H9 (cell line): ENCODE measurements around the gene SLC17A3. TPM values are rescaled to one million over a fixed set of nuclear protein-coding genes. Genes with fewer than 3 reads are reported as not detected.

Source experiments
- DNase-seq: peaks from one replicate; pipeline ENCODE4 v3.0.0-alpha.2; 2017
- H2AFZ ChIP-seq: one replicate; pipeline ENCODE4 v1.6.1; 2013; ENCODE audit warnings: mild to moderate bottlenecking, low read length, control low read depth, moderate library complexity
- H2AK5ac ChIP-seq: 2 replicates; pipeline ENCODE4 v1.6.1; 2013; ENCODE audit warnings: low read length, control low read depth, mixed read lengths; ENCODE audit not compliant: insufficient read length
- H2BK120ac ChIP-seq: one replicate; pipeline ENCODE4 v1.6.1; 2013; ENCODE audit warnings: low read depth, mild to moderate bottlenecking, low read length, control low read depth, inconsistent platforms; ENCODE audit not compliant: poor library complexity, severe bottlenecking
- H2BK12ac ChIP-seq: 2 replicates; pipeline ENCODE4 v1.6.1; 2013; ENCODE audit warnings: low read length, control low read depth, mixed read lengths, low read depth; ENCODE audit not compliant: insufficient read length
- H2BK15ac ChIP-seq: 2 replicates; pipeline ENCODE4 v1.6.1; 2013; ENCODE audit warnings: low read depth, low read length, control low read depth
- H2BK20ac ChIP-seq: one replicate; pipeline ENCODE4 v1.6.1; 2013; ENCODE audit warnings: low read depth, mild to moderate bottlenecking, low read length, control low read depth, inconsistent platforms; ENCODE audit not compliant: poor library complexity, severe bottlenecking
- H2BK5ac ChIP-seq: 2 replicates; pipeline ENCODE4 v1.6.1; 2013; ENCODE audit warnings: low read length, control low read depth, mixed read lengths; ENCODE audit not compliant: insufficient read length
- H3K14ac ChIP-seq: 2 replicates; pipeline ENCODE4 v1.6.1; 2013; ENCODE audit warnings: low read length, control low read depth; ENCODE audit not compliant: insufficient read depth
- H3K18ac ChIP-seq: 2 replicates; pipeline ENCODE4 v1.6.1; 2013; ENCODE audit warnings: low read depth, mild to moderate bottlenecking, mixed read lengths, low read length, control low read depth; ENCODE audit not compliant: insufficient read length
- H3K23ac ChIP-seq: 2 replicates; pipeline ENCODE4 v1.6.1; 2013; ENCODE audit warnings: low read length, control low read depth, mixed read lengths, low read depth; ENCODE audit not compliant: insufficient read length
- H3K23me2 ChIP-seq: 2 replicates; pipeline ENCODE4 v1.6.1; 2013; ENCODE audit warnings: low read depth, mild to moderate bottlenecking, mixed read lengths, low read length, control low read depth; ENCODE audit not compliant: insufficient read length, poor library complexity, severe bottlenecking
- H3K27ac ChIP-seq: 2 replicates; pipeline ENCODE4 v1.5.1; 2013; ENCODE audit warnings: low read length, control low read depth, mixed read lengths, low read depth; ENCODE audit not compliant: insufficient read length
- H3K27me3 ChIP-seq: 2 replicates; pipeline ENCODE4 v1.6.1; 2013; ENCODE audit warnings: low read length, control low read depth, inconsistent platforms; ENCODE audit not compliant: insufficient read depth
- H3K4ac ChIP-seq: 2 replicates; pipeline ENCODE4 v1.6.1; 2013; ENCODE audit warnings: low read depth, mild to moderate bottlenecking, control low read depth, inconsistent platforms, low read length, moderate library complexity
- H3K4me1 ChIP-seq: 2 replicates; pipeline ENCODE4 v1.6.1; 2013; ENCODE audit warnings: low read length, control low read depth, inconsistent platforms; ENCODE audit not compliant: insufficient read depth
- H3K4me2 ChIP-seq: 2 replicates; pipeline ENCODE4 v1.6.1; 2013; ENCODE audit warnings: low read length, control low read depth, mixed read lengths; ENCODE audit not compliant: insufficient read length, insufficient read depth
- H3K56ac ChIP-seq: 2 replicates; pipeline ENCODE4 v1.6.1; 2013; ENCODE audit warnings: low read depth, mild to moderate bottlenecking, mixed read lengths, low read length, control low read depth; ENCODE audit not compliant: insufficient read length
- H3K79me1 ChIP-seq: 2 replicates; pipeline ENCODE4 v1.6.1; 2013; ENCODE audit warnings: low read depth, mild to moderate bottlenecking, moderate library complexity, low read length, control low read depth, inconsistent platforms; ENCODE audit not compliant: insufficient read depth, poor library complexity, severe bottlenecking
- H3K79me2 ChIP-seq: 2 replicates; pipeline ENCODE4 v1.6.1; 2013; ENCODE audit warnings: low read length, control low read depth, inconsistent platforms; ENCODE audit not compliant: insufficient read depth
- H3K9ac ChIP-seq: 2 replicates; pipeline ENCODE4 v1.6.1; 2013; ENCODE audit warnings: low read length, control low read depth, mixed read lengths; ENCODE audit not compliant: insufficient read length; ENCODE audit errors: extremely low read depth
- H3K9me3 ChIP-seq: one replicate; pipeline ENCODE4 v1.6.1; 2013; ENCODE audit warnings: low read depth, low read length, inconsistent platforms; ENCODE audit not compliant: control insufficient read depth
- H3T11ph ChIP-seq: one replicate; pipeline ENCODE4 v1.6.1; 2013; ENCODE audit warnings: mild to moderate bottlenecking, low read length, control low read depth, inconsistent platforms
- H4K20me1 ChIP-seq: one replicate; pipeline ENCODE4 v1.6.1; 2013; ENCODE audit not compliant: control insufficient read depth, insufficient read length, insufficient read depth
- H4K5ac ChIP-seq: 2 replicates; pipeline ENCODE4 v1.6.1; 2013; ENCODE audit warnings: low read depth, mild to moderate bottlenecking, mixed read lengths, low read length, control low read depth; ENCODE audit not compliant: insufficient read length
- H4K8ac ChIP-seq: replicated peaks from 2 replicates; pipeline ENCODE4 v1.6.1; 2013; ENCODE audit warnings: low read length, control low read depth, mixed read lengths, low read depth; ENCODE audit not compliant: insufficient read length
- H4K91ac ChIP-seq: 2 replicates; pipeline ENCODE4 v1.6.1; 2013; ENCODE audit warnings: low read depth, mild to moderate bottlenecking, moderate library complexity, mixed read lengths, low read length, control low read depth; ENCODE audit not compliant: insufficient read length
- H3K27ac Mint-ChIP-seq, 3 experiments: 2 replicates in 2 of 3; 3 replicates in 1 of 3; pipeline ENCODE4 v1.8.0; 2020 to 2021; ENCODE audit warnings: mixed read lengths in 3 of 3, mild to moderate bottlenecking in 1 of 3, moderate library complexity in 1 of 3
- H3K27me3 Mint-ChIP-seq: 2 replicates; pipeline ENCODE4 v1.8.0; 2021; ENCODE audit warnings: low read depth, mild to moderate bottlenecking, moderate library complexity, mixed read lengths
- H3K36me3 Mint-ChIP-seq, 3 experiments: 2 replicates in 2 of 3; 3 replicates in 1 of 3; pipeline ENCODE4 v1.8.0; 2020 to 2021; ENCODE audit warnings: low read depth in 3 of 3, mixed read lengths in 3 of 3; ENCODE audit not compliant: insufficient read depth in 1 of 3
- H3K4me1 Mint-ChIP-seq, 2 experiments: 2 replicates each; pipeline ENCODE4 v1.8.0; 2020; ENCODE audit warnings: mixed read lengths in 2 of 2
- H3K4me3 Mint-ChIP-seq, 2 experiments: 2 replicates in 1 of 2; 3 replicates in 1 of 2; pipeline ENCODE4 v1.8.0; 2020 to 2021; ENCODE audit warnings: mild to moderate bottlenecking in 2 of 2, mixed read lengths in 2 of 2, moderate library complexity in 1 of 2
- H3K9me3 Mint-ChIP-seq, 2 experiments: 2 replicates in 1 of 2; 3 replicates in 1 of 2; pipeline ENCODE4 v1.8.0; 2020; ENCODE audit warnings: mild to moderate bottlenecking in 2 of 2, mixed read lengths in 2 of 2, moderate library complexity in 1 of 2
- total RNA-seq: library from RNA; stranded (reverse); gene quantifications from 2 replicates; pipeline ENCODE4 v1.2.1, GENCODE V29; 2021
- TF ChIP-seq, protein P1 (sequence below): fragments of 200-600 bp; sonication (generic); conservative IDR thresholded peaks from 3 replicates; pipeline ENCODE4 v1.8.0; 2021; ENCODE audit warnings: antibody characterized with exemption, mild to moderate bottlenecking

Gene SLC17A3
- total RNA-seq, 1 experiment from 2014 or later = not detected

GRCh38 chr6:25821341-25821740 lies 52.7 kb downstream of the SLC17A3 start:
- no peak overlapping the region for H3K4ac ChIP-seq
- H3K56ac ChIP-seq = no peak overlapping the region
- H4K5ac ChIP-seq = no peak overlapping the region
- no peak overlapping the region for H4K91ac ChIP-seq
- TF ChIP-seq, protein P1, sequence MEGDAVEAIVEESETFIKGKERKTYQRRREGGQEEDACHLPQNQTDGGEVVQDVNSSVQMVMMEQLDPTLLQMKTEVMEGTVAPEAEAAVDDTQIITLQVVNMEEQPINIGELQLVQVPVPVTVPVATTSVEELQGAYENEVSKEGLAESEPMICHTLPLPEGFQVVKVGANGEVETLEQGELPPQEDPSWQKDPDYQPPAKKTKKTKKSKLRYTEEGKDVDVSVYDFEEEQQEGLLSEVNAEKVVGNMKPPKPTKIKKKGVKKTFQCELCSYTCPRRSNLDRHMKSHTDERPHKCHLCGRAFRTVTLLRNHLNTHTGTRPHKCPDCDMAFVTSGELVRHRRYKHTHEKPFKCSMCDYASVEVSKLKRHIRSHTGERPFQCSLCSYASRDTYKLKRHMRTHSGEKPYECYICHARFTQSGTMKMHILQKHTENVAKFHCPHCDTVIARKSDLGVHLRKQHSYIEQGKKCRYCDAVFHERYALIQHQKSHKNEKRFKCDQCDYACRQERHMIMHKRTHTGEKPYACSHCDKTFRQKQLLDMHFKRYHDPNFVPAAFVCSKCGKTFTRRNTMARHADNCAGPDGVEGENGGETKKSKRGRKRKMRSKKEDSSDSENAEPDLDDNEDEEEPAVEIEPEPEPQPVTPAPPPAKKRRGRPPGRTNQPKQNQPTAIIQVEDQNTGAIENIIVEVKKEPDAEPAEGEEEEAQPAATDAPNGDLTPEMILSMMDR = no peak
- no peaks in the 10 kb centered on the region for H3K27me3 ChIP-seq
- H3T11ph ChIP-seq = no peak overlapping the region
- H2AFZ ChIP-seq = no peak overlapping the region
- no peaks in the 10 kb centered on the region for H3K23me2 ChIP-seq
- no peaks in the 10 kb centered on the region for H3K4me1 ChIP-seq
- no peak overlapping the region for H2BK15ac ChIP-seq
- no peak for DNase-seq
- no peaks in the 10 kb centered on the region for H3K9me3 ChIP-seq
- no peak overlapping the region for H3K23ac ChIP-seq
- no peak overlapping the region for H3K27ac ChIP-seq
- H3K79me1 ChIP-seq = no peaks in the 10 kb centered on the region
- no peak overlapping the region for H4K8ac ChIP-seq
- no peaks in the 10 kb centered on the region for H3K79me2 ChIP-seq
- no peak overlapping the region for H3K14ac ChIP-seq
- H2BK12ac ChIP-seq = no peak overlapping the region
- H2BK5ac ChIP-seq = no peak overlapping the region
- peaks cover 2 to 3% of the 10 kb centered on the region in 2 experiments for H3K4me1 Mint-ChIP-seq
- no peaks in the 10 kb centered on the region; the same call in 1 of the 2 replicates for H3K27me3 Mint-ChIP-seq
- H3K36me3 Mint-ChIP-seq = no peaks in the 10 kb centered on the region; a peak in 2 of 7 replicates
- no peak overlapping the region for H2AK5ac ChIP-seq
- H3K4me2 ChIP-seq = no peak overlapping the region
- H3K9ac ChIP-seq = no peak overlapping the region
- H3K18ac ChIP-seq = no peak overlapping the region
- H3K27ac Mint-ChIP-seq = no peak overlapping the region
- no peak overlapping the region for H3K4me3 Mint-ChIP-seq
- 0 out of 5 replicates have a peak, but pooled peaks cover 0 to 2% of the 10 kb centered on the region in 2 experiments for H3K9me3 Mint-ChIP-seq
- no peak overlapping the region for H2BK120ac ChIP-seq
- no peaks in the 10 kb centered on the region for H4K20me1 ChIP-seq
- H2BK20ac ChIP-seq = no peak overlapping the region
